HepG2 (cell line): ENCODE results near the gene ABCG2. TPM values are rescaled to one million over a fixed set of nuclear protein-coding genes. Genes with fewer than 3 reads are reported as not detected.

Source experiments
- ATAC-seq: fragments of 200-7000 bp; cut with Tn5 transposase; 3 replicates; pipeline ENCODE4 v1.9.1; 2020; ENCODE audit warnings: mild to moderate bottlenecking, moderate library complexity
- BruUV-seq: library from RNA; stranded (reverse); fragments of 400-500 nt; replicated peaks from 2 replicates; lab custom pipeline; 2021; lab: Mats Ljungman, UMichigan
- CTCF ChIA-PET: fragments of 300-600 bp; formaldehyde crosslinking; extraction: SDS; loops from one replicate; lab custom pipeline; 2021; ENCODE audit warnings: low total read pairs, inconsistent platforms, low intra/inter-chr PET ratio; lab: Yijun Ruan, JAX
- POLR2A ChIA-PET: fragments of 350-600 bp; sonication (Branson Sonifier 250); formaldehyde crosslinking; loops from one replicate; lab custom pipeline; 2020; ENCODE audit warnings: antibody characterized with exemption, inconsistent platforms; lab: Yijun Ruan, JAX
- DNase-seq: peaks from one replicate; pipeline ENCODE4 v3.0.0-alpha.2; 2015; ENCODE audit warnings: low spot score
- FAIRE-seq: peaks from 3 replicates; lab custom pipeline; 2011; peaks lifted over from hg19 to GRCh38; lab: Jason Lieb, UNC
- H2AFZ ChIP-seq: one replicate; pipeline ENCODE4 v1.6.1; 2011; ENCODE audit warnings: low read length, inconsistent platforms
- H3K27ac ChIP-seq: fragments of 300-600 bp; 3 replicates; pipeline ENCODE4 v1.8.0; 2011; ENCODE audit warnings: mixed run types, mild to moderate bottlenecking, mixed read lengths, low read length, inconsistent platforms; ENCODE audit not compliant: insufficient read depth; ENCODE audit errors: extremely low read length
- H3K27me3 ChIP-seq, 2 experiments: fragments of 200-600 bp in 1 of 2; 2 replicates in 1 of 2; 3 replicates in 1 of 2; pipeline versions ENCODE4 v1.6.0 to v1.8.0; 2011; ENCODE audit warnings: low read length in 2 of 2, mild to moderate bottlenecking in 2 of 2, moderate library complexity in 2 of 2, inconsistent platforms in 1 of 2; ENCODE audit not compliant: insufficient read depth in 2 of 2, control insufficient read depth in 1 of 2
- H3K36me3 ChIP-seq, 2 experiments: fragments of 200-600 bp in 1 of 2; replicated peaks in 1 of 2; 2 replicates in 1 of 2; 3 replicates in 1 of 2; pipeline versions ENCODE4 v1.5.1 to v1.8.0; 2011; ENCODE audit warnings: low read length in 2 of 2, inconsistent platforms in 1 of 2; ENCODE audit not compliant: insufficient read depth in 2 of 2, control insufficient read depth in 1 of 2
- H3K4me1 ChIP-seq: 2 replicates; pipeline ENCODE4 v1.5.1; 2012; ENCODE audit warnings: low read length, inconsistent platforms; ENCODE audit not compliant: insufficient read depth
- H3K4me2 ChIP-seq: 2 replicates; pipeline ENCODE4 v1.6.0; 2011; ENCODE audit warnings: low read depth, low read length, inconsistent platforms
- H3K4me3 ChIP-seq, 3 experiments: fragments of 200-600 bp in 1 of 3; sonication (generic), shearing (Covaris generic) in 1 of 3; replicated peaks in 1 of 3; 2 replicates each; pipeline ENCODE4 v1.5.1; 2011 to 2016; ENCODE audit warnings: low read length in 3 of 3, inconsistent platforms in 2 of 3, low read depth in 2 of 3, mild to moderate bottlenecking in 2 of 3, control low read depth in 1 of 3, mixed read lengths in 1 of 3; ENCODE audit not compliant: insufficient read depth in 1 of 3
- H3K79me2 ChIP-seq: one replicate; pipeline ENCODE4 v1.6.1; 2011; ENCODE audit warnings: low read length, inconsistent platforms; ENCODE audit not compliant: insufficient read depth
- H3K9ac ChIP-seq: 2 replicates; pipeline ENCODE4 v1.6.0; 2011; ENCODE audit warnings: mild to moderate bottlenecking, low read depth, low read length, inconsistent platforms; ENCODE audit not compliant: insufficient read depth
- H3K9me3 ChIP-seq: 2 replicates; pipeline ENCODE4 v1.5.1; 2012; ENCODE audit warnings: mild to moderate bottlenecking, low read length
- H4K20me1 ChIP-seq: 2 replicates; pipeline ENCODE4 v1.6.0; 2011; ENCODE audit warnings: inconsistent platforms, mild to moderate bottlenecking, low read length, moderate library complexity; ENCODE audit not compliant: insufficient read depth
- E2F5 ChIP-seq: sonication (generic); formaldehyde crosslinking; conservative IDR thresholded peaks from 2 replicates; pipeline ENCODE4 v1.4.0; 2020; ENCODE audit warnings: missing genetic modification reagents
- GATAD2A ChIP-seq: IDR thresholded peaks from 2 replicates; pipeline ENCODE4 v1.6.1; 2016
- KAT7 ChIP-seq: IDR thresholded peaks from 2 replicates; pipeline ENCODE4 v1.6.1; 2018; ENCODE audit warnings: borderline replicate concordance, missing compliant biosample characterization
- SNAPC4 ChIP-seq: sonication (generic); formaldehyde crosslinking; IDR thresholded peaks from 2 replicates; pipeline ENCODE4 v1.4.0; 2020; ENCODE audit warnings: mild to moderate bottlenecking, missing genetic modification reagents
- ZNF121 ChIP-seq: sonication (generic); formaldehyde crosslinking; IDR thresholded peaks from 2 replicates; pipeline ENCODE4 v1.5.0; 2020; ENCODE audit warnings: mild to moderate bottlenecking, missing genetic modification reagents
- ZNF770 ChIP-seq: sonication (generic); formaldehyde crosslinking; IDR thresholded peaks from 2 replicates; pipeline ENCODE4 v1.5.0; 2020; ENCODE audit warnings: mild to moderate bottlenecking, missing genetic modification reagents
- WGBS: methylation state at CpG from one replicate; pipeline ENCODE4 v1.1.6; 2017; ENCODE audit warnings: low lambda C conversion rate; 5-methylcytosine and 5-hydroxymethylcytosine counted together
- in situ Hi-C: cut with HindIII; loops from 2 replicates; pipeline ENCODE4 v1.10.0; 2017; ENCODE audit warnings: low pct_unique_long_range_greater_than_20kb; ENCODE audit not compliant: extremely low pct_ligation_motif_present
- intact Hi-C: fragments of 100-400 bp; cut with micrococcal nuclease; formaldehyde crosslinking; loops from one replicate; pipeline ENCODE4 v1.10.0; 2022; ENCODE audit not compliant: unreplicated experiment
- polyA plus RNA-seq, 8 experiments: library from polyadenylated mRNA; depleted of rRNA in 3 of 8; stranded (reverse) in 7 of 8; unstranded in 1 of 8; fragments of >200 nt; fragmentation: Illumina TruSeq in 4 of 8; extraction: Trizol in 4 of 8; gene quantifications; 2 replicates each; pipeline versions ENCODE4 v1.2.1 to v1.2.3, GENCODE V29; 2011 to 2016; ENCODE audit warnings: low read depth in 4 of 8, missing spikeins in 1 of 8, mixed read lengths in 1 of 8; ENCODE audit not compliant: insufficient read depth in 1 of 8
- total RNA-seq, 5 experiments: library from RNA; depleted of rRNA; stranded (reverse); fragments of >200 nt; fragmentation: Illumina TruSeq; extraction: Trizol; gene quantifications; 2 replicates each; pipeline ENCODE4 v1.2.3, GENCODE V29; 2016; ENCODE audit warnings: low read depth in 1 of 5

Gene ABCG2
- total and polyA plus RNA-seq, 2 of the 13 experiments (the other 11 are each of a cell fraction or from before 2014, with no cell fraction given) = 10.0 to 15.7 TPM

- Histone ChIP-seq H3K36me3 (no peaks in the 10 kb centered on the region), H4K20me1 (no peaks in the 10 kb centered on the region), H3K9me3 (no peaks in the 10 kb centered on the region), H2AFZ (no peak overlapping the region), H3K4me2 (no peak overlapping the region), H3K4me1 (peaks cover 54% of the 10 kb centered on the region), H3K27ac (no peak overlapping the region), H3K4me3 (no peak overlapping the region), H3K9ac (no peak overlapping the region), H3K79me2 (no peaks in the 10 kb centered on the region)
- DNase-seq (peak; percentile 50), FAIRE-seq (no peak)
- CTCF ChIA-PET = no interaction called here
- intact Hi-C loops = no loop called here
- in situ Hi-C loops = no loop called here
- peak; percentile 53; the same call in 1 of the 2 replicates for TF ChIP-seq ZNF770 (CRISPR knock-in tag)
- TF ChIP-seq KAT7 (CRISPR knock-in tag) = no peak
- peak; percentile 79 for TF ChIP-seq ZNF121 (CRISPR knock-in tag)
- TF ChIP-seq, all 625 proteins: peak for 2
- WGBS = 100% methylated on average over 5 of the region's 5 CpGs
- no peaks in the 10 kb centered on the region for H3K27me3 ChIP-seq
- BruUV-seq = no TSS peak
- no peak for ATAC-seq
- POLR2A ChIA-PET = interaction anchor here (0.8 kb wide), 1 partner anchor 9 kb away, joined by 3 read pairs; no protein-coding TSS in a partner anchor
Measured at GRCh38 chr4:88112856-88113255, 45.6 kb downstream of the ABCG2 start.

GRCh38 chr4:88110826-88111225, 47.6 kb downstream of the ABCG2 start:
- BruUV-seq = no TSS peak
- peak overlapping the region; percentile 99 for H3K27ac ChIP-seq

More at GRCh38 chr4:88110826-88111225, 47.6 kb downstream of the ABCG2 start:
- no peak overlapping the region for H3K4me2 ChIP-seq
- H3K4me3 ChIP-seq = no peak overlapping the region
- no peaks in the 10 kb centered on the region for H3K27me3 ChIP-seq
- H3K79me2 ChIP-seq = no peaks in the 10 kb centered on the region
- TF ChIP-seq SNAPC4 (CRISPR knock-in tag) (no peak), GATAD2A (CRISPR knock-in tag) (0 out of 2 replicates have a peak, but pooled peaks have one; percentile 13), E2F5 (no peak)
- TF ChIP-seq, all 625 proteins: peak for 1
- peaks cover 72% of the 10 kb centered on the region for H3K4me1 ChIP-seq
- in situ Hi-C loops = no loop called here
- ChIA-PET POLR2A (no interaction called here), CTCF (no interaction called here)
- H3K9ac ChIP-seq = no peak overlapping the region
- H2AFZ ChIP-seq = peak overlapping the region; percentile 46
- ATAC-seq (no peak), DNase-seq (peak; percentile 51), FAIRE-seq (no peak)
- H3K36me3 ChIP-seq = no peaks in the 10 kb centered on the region
- H4K20me1 ChIP-seq = no peaks in the 10 kb centered on the region
- WGBS = 58% methylated on average over 2 of the region's 2 CpGs
- no peaks in the 10 kb centered on the region for H3K9me3 ChIP-seq
- intact Hi-C loops = no loop called here
